GM18526 (cell line): ENCODE data around the gene SLC25A29.

Experiments
- POLR2A ChIP-seq: IDR thresholded peaks from 3 replicates; pipeline ENCODE4 v1.6.1; 2011; ENCODE audit not compliant: insufficient read length; ENCODE audit errors: extremely low read depth

Gene SLC25A29

DNA sequence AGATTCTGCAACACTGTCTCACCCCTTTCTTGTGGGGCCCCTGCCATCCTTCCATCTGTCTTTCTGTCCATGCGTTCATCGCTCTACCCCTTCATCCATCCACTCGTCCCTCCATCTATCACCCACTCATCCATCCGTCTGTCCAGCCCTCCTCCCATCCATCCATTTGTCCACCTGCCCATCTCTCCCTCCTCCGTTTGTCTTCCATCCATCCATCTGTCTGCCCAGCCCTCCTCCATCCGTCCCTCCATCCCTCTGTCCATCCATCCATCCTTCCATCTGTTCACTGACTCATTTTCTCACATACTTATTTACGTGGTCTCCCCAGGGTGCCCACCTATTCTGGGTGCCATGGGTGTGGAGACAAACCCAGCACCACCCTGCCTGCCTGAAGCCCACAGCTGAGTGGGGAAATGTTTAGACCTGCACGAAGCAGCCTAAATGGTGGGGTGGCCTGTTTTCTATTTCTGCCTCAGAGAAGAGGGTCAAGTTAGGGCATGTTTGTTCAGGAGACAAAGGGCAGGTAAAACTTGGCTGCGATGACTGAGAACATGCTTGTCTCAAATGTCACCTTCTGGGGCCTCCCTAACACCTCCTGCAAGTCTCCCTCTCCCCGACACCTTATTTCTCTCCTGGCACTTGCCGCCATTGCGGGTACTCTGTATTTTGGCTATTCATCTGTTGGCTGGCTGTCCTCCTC is 14.1 kb upstream of the SLC25A29 start:
- no peak for TF ChIP-seq POLR2A

DNA sequence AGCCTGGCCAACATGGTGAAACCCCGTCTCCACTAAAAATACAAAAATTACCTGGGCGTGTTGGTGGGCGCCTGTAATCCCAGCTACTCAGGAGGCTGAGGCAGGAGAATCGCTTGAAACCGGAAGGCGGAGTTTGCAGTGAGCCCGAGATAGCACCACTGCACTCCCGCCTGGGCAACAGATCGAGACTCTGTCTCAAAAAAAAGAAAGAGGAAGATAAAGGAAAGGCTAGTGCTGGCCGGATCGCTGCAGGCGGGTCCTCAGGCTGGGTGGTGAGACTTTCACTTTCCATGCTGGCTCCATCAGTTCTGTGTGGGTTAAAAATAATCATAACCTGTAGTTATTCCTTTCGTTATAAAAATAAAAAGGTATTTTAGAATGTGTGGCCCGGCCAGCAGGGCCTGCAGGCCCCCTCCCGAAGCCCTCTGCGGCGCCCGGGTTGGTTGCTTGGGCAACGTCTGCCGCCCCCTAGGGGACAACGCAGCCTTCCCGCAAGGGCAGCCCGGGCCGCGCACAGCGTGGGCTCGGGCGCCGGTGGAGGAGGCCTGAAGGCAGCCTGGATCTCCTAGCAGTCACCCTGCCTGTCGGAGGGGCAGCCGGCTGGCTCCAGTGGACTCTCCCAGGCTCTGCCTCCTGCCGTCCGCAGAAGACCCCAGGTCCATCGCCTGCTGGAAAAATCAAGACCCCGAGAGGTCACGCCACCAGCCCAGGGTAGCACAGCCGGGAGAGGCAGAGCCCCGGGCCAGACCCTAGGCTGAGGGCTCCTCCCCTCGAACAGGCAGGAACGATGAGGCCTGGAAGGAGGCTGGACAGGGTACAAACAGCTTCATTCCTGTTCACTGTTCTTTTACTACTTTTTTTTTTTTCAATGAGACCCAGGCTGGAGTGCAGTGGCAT is 11.9 kb upstream of the SLC25A29 start:
- no peak for TF ChIP-seq POLR2A

- no peak for TF ChIP-seq POLR2A
These were observed 11.1 kb upstream of the SLC25A29 start for GRCh38 chr14:100317389-100317788.

- TF ChIP-seq POLR2A = no peak
These were observed 8.5 kb upstream of the SLC25A29 start for GRCh38 chr14:100314724-100315123.

DNA sequence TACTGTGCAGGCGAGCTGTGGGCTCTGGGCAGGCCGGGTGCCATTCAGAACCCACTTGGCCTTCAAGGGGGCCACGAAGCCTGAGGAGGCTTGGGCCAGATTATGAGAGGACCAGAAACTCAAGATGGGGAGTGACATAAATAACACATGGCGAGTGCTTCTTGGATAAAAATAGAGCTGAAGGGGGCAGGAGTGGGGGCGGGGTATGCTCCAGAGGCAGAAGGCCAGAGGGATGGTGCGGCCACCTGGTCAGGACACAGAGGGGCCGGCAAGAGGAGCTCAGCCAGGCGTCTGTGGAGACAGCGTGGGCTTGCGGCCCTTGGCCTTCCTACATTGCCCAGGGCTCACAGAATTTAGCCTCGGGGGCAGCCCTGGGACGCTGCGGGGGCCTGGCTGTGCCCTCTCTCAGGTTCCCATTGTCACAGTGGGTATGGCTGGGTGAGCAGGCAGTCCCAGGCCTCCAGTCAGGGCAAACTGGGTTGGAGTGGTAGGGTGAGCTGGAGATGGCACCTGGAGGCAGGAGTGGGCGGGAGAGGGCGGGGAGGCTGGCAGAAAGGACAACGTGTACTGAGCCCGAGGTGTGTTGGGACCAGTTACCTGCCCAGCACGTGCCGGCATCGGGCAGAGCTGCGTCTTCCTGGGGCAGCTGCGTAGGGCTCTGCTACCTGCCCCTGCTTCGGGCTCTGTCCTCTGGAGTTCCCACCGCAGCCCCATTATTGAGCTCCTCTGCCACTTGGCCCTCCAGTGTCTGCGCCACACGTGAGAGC is 7.4 kb upstream of the SLC25A29 start:
- TF ChIP-seq POLR2A = no peak

DNA sequence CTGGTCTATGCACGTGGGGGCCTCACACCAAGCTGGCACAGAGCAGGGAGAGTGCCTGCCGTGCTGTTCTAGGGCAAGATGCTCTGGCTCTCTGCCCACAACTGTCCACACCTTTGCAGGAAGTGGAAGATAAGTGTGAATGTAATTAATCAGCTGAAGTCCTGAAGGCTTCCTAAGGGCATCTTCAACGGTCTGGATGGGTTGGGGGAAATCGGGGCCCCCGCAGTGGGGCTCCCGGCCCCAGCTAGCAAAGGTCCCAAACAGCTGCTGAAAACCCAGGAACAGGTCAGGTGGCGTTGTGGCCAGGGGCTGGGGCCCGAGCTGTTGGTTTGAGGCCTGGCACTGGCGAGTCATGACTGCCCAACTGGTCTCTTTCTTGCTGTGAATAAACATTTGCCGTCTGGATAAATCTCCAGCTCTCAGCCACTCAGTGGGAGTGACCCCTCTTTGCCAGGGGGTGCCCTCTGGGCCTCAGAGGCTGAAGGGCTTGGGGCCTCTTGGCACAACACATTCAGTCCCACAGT is 6.7 kb upstream of the SLC25A29 start:
- no peak for TF ChIP-seq POLR2A

GRCh38 chr14:100309028-100309737 is 2.9 kb upstream of the SLC25A29 start:
- no peak for TF ChIP-seq POLR2A

- no peak for TF ChIP-seq POLR2A
These were observed 1.7 kb upstream of the SLC25A29 start for GRCh38 chr14:100307766-100308426.

GRCh38 chr14:100306998-100307765 is 938 bp upstream of the SLC25A29 start:
- TF ChIP-seq POLR2A = no peak

DNA sequence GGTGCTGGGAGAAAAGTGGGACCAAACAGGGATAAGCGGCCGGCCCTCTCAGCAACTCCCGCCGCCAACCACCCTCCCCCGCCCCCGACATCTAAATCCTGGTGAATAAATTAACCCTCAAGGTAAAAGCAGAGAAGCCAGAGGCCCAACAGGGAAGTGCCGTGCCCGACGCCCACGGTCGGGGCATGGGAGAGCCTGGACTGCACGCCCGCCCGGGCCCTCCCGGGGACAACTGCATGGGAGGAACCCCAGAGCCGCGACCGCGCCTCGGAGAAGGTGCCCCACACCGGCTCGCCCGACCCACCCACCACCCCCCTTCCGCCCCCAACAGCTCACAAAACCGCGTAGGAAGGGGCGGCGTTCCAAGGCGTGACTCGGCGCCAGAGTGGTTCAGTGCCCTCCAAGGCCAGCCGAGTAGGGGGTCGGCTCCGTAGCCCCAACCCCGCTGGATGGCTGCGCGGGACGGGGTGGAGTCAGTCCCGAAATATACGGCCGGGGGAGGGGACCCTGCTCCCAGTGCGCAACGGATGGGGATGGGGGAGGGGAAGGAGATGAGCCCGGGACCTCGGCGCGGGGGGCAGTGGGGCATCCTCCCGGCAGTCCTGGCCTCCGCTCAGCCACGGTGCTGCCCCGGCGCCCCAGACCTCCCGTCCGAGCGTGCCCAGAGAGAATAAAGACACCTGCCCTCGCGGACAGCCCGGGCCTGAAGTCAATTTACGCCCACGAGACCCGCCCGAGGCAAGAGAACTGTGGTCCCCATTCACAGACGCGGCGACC is 732 bp downstream of the SLC25A29 start:
- TF ChIP-seq POLR2A = no peak

DNA sequence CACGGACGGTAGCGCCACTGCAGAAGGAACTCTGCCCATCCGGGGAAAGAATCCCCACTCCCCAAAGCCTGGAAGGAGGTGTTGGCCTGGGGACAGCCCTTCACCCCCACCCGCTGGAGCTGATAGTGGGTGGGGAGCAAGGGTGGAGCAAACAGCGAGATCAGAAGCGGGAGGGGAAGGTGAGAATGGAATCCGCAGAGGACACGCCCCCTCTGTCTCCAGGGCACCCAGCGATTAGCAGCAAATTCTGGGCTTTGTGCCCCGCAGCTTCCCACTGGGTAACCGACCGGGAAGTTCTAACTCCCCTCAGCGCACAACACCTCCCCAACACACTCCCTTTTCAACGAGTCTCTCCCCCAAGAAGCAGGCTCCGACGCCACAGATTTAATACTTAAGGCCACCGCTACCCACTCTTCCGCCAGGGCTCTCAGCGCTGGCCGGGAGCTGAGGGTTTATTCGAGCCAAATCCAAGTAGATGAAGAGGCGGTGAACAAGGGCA is 1.4 kb downstream of the SLC25A29 start:
- TF ChIP-seq POLR2A = no peak

DNA sequence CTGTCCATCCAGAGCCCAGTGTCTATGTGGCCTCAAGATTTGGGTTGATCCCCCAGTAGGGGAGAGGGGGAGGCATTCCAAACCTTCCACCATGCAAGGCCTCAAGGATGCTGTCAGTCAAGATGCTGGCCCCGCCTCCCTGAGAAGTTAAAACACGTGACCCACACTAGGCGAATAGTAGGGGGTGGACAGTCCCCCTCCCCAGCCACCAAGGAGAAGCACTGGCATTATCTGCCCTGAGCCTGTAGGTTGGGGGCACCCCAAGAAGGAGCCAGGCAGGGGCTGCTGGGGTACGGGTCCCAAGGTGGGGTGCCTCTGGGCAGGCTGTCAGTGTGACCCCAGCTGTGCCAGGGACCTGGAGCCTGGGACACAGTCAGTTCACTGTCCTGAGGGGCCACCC is 2.3 kb downstream of the SLC25A29 start:
- no peak for TF ChIP-seq POLR2A

DNA sequence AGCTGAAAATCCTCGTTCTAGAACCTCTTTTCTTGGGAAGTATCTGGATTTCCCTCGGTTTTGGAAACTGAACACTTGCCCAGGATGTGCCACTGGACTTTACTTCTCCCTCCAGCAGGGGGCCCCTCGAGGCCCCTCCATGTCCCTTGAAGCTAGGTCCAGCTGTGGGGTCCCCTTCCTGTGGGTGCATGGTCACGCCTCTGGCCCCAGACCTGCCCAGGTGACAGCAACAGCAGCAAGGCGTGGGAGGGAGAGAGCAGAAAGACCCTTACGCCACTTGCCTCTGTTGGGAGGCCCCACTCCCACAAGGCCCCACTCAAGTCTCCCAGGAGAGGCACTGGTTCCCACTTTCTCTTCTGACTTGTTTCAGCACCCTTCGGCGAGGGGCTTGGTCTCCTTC is 3.1 kb downstream of the SLC25A29 start:
- TF ChIP-seq POLR2A = no peak
